OCI-LY7 (cell line): Measurements from ENCODE around the gene P3H3. TPM values are rescaled to one million over a fixed set of nuclear protein-coding genes. Genes with fewer than 3 reads are reported as not detected.

Source experiments
- BruUV-seq: library from RNA; stranded (reverse); fragments of 400-500 nt; replicated peaks from 2 replicates; lab custom pipeline; 2021; lab: Mats Ljungman, UMichigan
- CTCF ChIA-PET: fragments of 300-600 bp; sonication (Branson Sonifier 250); formaldehyde crosslinking; loops from one replicate; lab custom pipeline; 2022; ENCODE audit warnings: antibody characterized with exemption; ENCODE audit not compliant: unreplicated experiment; lab: Charles Lee
- POLR2A ChIA-PET: fragments of 300-600 bp; sonication (Branson Sonifier 250); formaldehyde crosslinking; loops from one replicate; lab custom pipeline; 2022; ENCODE audit warnings: antibody characterized with exemption; lab: Charles Lee
- DNase-seq: peaks from one replicate; pipeline ENCODE4 v3.0.0-alpha.2; 2015; ENCODE audit warnings: low spot score
- H2AFZ ChIP-seq: fragments of 200-600 bp; sonication (generic), shearing (Covaris generic); 2 replicates; pipeline ENCODE4 v1.6.1; 2014; ENCODE audit warnings: mild to moderate bottlenecking, antibody characterized with exemption, low read length, moderate library complexity
- H3K27ac ChIP-seq: fragments of 200-600 bp; sonication (generic); 2 replicates; pipeline ENCODE4 v1.5.1; 2014; ENCODE audit warnings: mixed run types, low read depth, mild to moderate bottlenecking, moderate library complexity, low read length, inconsistent platforms; ENCODE audit not compliant: poor library complexity, severe bottlenecking
- H3K36me3 ChIP-seq: fragments of 200-600 bp; sonication (generic); 2 replicates; pipeline ENCODE4 v1.6.1; 2014; ENCODE audit warnings: mild to moderate bottlenecking, antibody characterized with exemption, low read length, moderate library complexity, mixed read lengths; ENCODE audit not compliant: insufficient read depth
- H3K4me1 ChIP-seq: fragments of 200-600 bp; sonication (generic); 2 replicates; pipeline ENCODE4 v1.5.1; 2014; ENCODE audit warnings: mild to moderate bottlenecking, low read length; ENCODE audit not compliant: insufficient read depth, poor library complexity, severe bottlenecking
- H3K4me2 ChIP-seq: fragments of 200-600 bp; sonication (generic); 2 replicates; pipeline ENCODE4 v1.6.1; 2014; ENCODE audit warnings: mild to moderate bottlenecking, low read length
- H3K4me3 ChIP-seq: fragments of 200-600 bp; sonication (generic); 2 replicates; pipeline ENCODE4 v1.5.1; 2014; ENCODE audit warnings: mild to moderate bottlenecking, low read depth, low read length; ENCODE audit not compliant: poor library complexity, severe bottlenecking
- H3K79me2 ChIP-seq: fragments of 200-600 bp; sonication (generic); 2 replicates; pipeline ENCODE4 v1.6.1; 2016; ENCODE audit warnings: low read depth, mild to moderate bottlenecking, low read length, moderate library complexity, mixed read lengths; ENCODE audit not compliant: insufficient read depth
- H3K9me2 ChIP-seq: fragments of 200-600 bp; sonication (generic); 2 replicates; pipeline ENCODE4 v1.6.1; 2016; ENCODE audit warnings: mild to moderate bottlenecking, low read length, mixed read lengths; ENCODE audit not compliant: insufficient read depth
- H3K9me3 ChIP-seq: fragments of 200-600 bp; sonication (generic); 2 replicates; pipeline ENCODE4 v1.6.1; 2014; ENCODE audit warnings: mild to moderate bottlenecking, mixed run types, low read length, mixed read lengths
- H4K20me1 ChIP-seq: fragments of 200-600 bp; sonication (generic); 2 replicates; pipeline ENCODE4 v1.6.1; 2014; ENCODE audit warnings: mild to moderate bottlenecking, antibody characterized with exemption, low read length, moderate library complexity, mixed read lengths; ENCODE audit not compliant: insufficient read depth
- EZH2phosphoT487 ChIP-seq: fragments of 200-600 bp; sonication (generic); IDR thresholded peaks from 2 replicates; pipeline ENCODE4 v1.6.1; 2018; ENCODE audit warnings: low read depth, borderline replicate concordance, mild to moderate bottlenecking, mixed run types, antibody characterized with exemption, low read length, moderate library complexity, mixed read lengths
- intact Hi-C: fragments of 100-400 bp; cut with micrococcal nuclease; formaldehyde crosslinking; loops from one replicate; pipeline ENCODE4 v1.10.0; 2022; ENCODE audit not compliant: unreplicated experiment
- total RNA-seq, 2 experiments: library from RNA; depleted of rRNA in 1 of 2; stranded (reverse); fragments of >200 nt in 1 of 2; shearing (Covaris generic) in 1 of 2; gene quantifications; 2 replicates each; pipeline ENCODE4 v1.2.3, GENCODE V29; 2014 to 2022
- TF ChIP-seq, protein P1 (sequence below): fragments of 200-600 bp; sonication (generic); conservative IDR thresholded peaks from 2 replicates; pipeline ENCODE4 v1.5.1; 2014; ENCODE audit warnings: mild to moderate bottlenecking, antibody characterized with exemption, low read length, moderate library complexity, mixed read lengths

Gene P3H3
- total RNA-seq, 2 experiments from 2014 or later: 0.93 to 1.0 TPM

GRCh38 chr12:6867413-6868210 lies 39.4 kb downstream of the P3H3 start, which contains the start of gene TPI1:
Gene TPI1, plus strand, starts transcription at chr12:6867531. Its CDS starts 36 bp downstream, at chr12:6867567.
- TF ChIP-seq, protein P1, sequence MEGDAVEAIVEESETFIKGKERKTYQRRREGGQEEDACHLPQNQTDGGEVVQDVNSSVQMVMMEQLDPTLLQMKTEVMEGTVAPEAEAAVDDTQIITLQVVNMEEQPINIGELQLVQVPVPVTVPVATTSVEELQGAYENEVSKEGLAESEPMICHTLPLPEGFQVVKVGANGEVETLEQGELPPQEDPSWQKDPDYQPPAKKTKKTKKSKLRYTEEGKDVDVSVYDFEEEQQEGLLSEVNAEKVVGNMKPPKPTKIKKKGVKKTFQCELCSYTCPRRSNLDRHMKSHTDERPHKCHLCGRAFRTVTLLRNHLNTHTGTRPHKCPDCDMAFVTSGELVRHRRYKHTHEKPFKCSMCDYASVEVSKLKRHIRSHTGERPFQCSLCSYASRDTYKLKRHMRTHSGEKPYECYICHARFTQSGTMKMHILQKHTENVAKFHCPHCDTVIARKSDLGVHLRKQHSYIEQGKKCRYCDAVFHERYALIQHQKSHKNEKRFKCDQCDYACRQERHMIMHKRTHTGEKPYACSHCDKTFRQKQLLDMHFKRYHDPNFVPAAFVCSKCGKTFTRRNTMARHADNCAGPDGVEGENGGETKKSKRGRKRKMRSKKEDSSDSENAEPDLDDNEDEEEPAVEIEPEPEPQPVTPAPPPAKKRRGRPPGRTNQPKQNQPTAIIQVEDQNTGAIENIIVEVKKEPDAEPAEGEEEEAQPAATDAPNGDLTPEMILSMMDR: no peak
- TF ChIP-seq EZH2phosphoT487: no peak
- H4K20me1 ChIP-seq: 0 out of 2 replicates have a peak, but pooled peaks cover 10% of the 10 kb centered on the region
- ChIA-PET POLR2A (interaction anchor here (0.5 to 6.0 kb wide), 9 partner anchors 15 to 365 kb away, joined by 3 to 60 read pairs (median 3); partner anchors contain the start of genes CDCA3, GNB3 and USP5), CTCF (interaction anchor here (1.0 to 2.0 kb wide), 4 partner anchors 15 to 28 kb away, joined by 4 to 7 read pairs (median 6); partner anchors contain the start of gene USP5)
- peak; percentile 79 for DNase-seq
- peak within 1 kb of the TSS; percentile 100 for H3K4me2 ChIP-seq
- peak within 1 kb of the TSS; percentile 66 for H3K27ac ChIP-seq
- no peaks in the 10 kb centered on the region for H3K9me3 ChIP-seq
- H3K9me2 ChIP-seq: no peaks in the 10 kb centered on the region
- no TSS peak for BruUV-seq
- H2AFZ ChIP-seq: peak within 1 kb of the TSS; percentile 36; the same call in 1 of the 2 replicates
- H3K79me2 ChIP-seq: peaks cover 18% of the 10 kb centered on the region; the same call in 1 of the 2 replicates
- intact Hi-C loops: loop anchor here (1.0 to 5.0 kb wide), 4 partner anchors 15 to 225 kb away; partner anchors contain the start of genes C1R, GNB3 and USP5
- peaks cover 79% of the 10 kb centered on the region for H3K36me3 ChIP-seq
- H3K4me3 ChIP-seq: peak within 1 kb of the TSS; percentile 93
- H3K4me1 ChIP-seq: peaks cover 51% of the 10 kb centered on the region

GRCh38 chr12:6868211-6869048 lies 40.2 kb downstream of the P3H3 start:
- Histone ChIP-seq H3K9me2 (no peaks in the 10 kb centered on the region), H3K36me3 (peaks cover 71% of the 10 kb centered on the region), H4K20me1 (0 out of 2 replicates have a peak, but pooled peaks cover 10% of the 10 kb centered on the region), H3K4me1 (peaks cover 51% of the 10 kb centered on the region), H2AFZ (no peak overlapping the region), H3K4me2 (peak overlapping the region; percentile 100), H3K79me2 (peaks cover 18% of the 10 kb centered on the region; the same call in 1 of the 2 replicates), H3K4me3 (peak overlapping the region; percentile 93), H3K27ac (peak overlapping the region; percentile 66), H3K9me3 (no peaks in the 10 kb centered on the region)
- TF ChIP-seq, protein P1: peak; percentile 66
- no peak for TF ChIP-seq EZH2phosphoT487
- intact Hi-C loops: loop anchor here (1.0 to 5.0 kb wide), 3 partner anchors 28 to 224 kb away; partner anchors contain the start of genes C1R and GNB3
- ChIA-PET CTCF (interaction anchor here (0.6 to 2.0 kb wide), 6 partner anchors 16 to 34 kb away, joined by 3 to 7 read pairs (median 6); partner anchors contain the start of genes CDCA3 and USP5), POLR2A (interaction anchor here (0.5 to 6.0 kb wide), 7 partner anchors 16 to 366 kb away, joined by 3 to 60 read pairs (median 4); partner anchors contain the start of genes C12orf57, CDCA3, GNB3 and RNU7-1)
- peak; percentile 55 for DNase-seq
- BruUV-seq: no TSS peak
